PFSK-1 (cell line): ENCODE data around the gene MYO16.

Experiments used
- FOXP2 ChIP-seq: optimal IDR thresholded peaks from 2 replicates; pipeline ENCODE3; 2011; ENCODE audit warnings: borderline replicate concordance, control low read depth, inconsistent platforms; ENCODE audit not compliant: insufficient read depth; ENCODE audit errors: extremely low read length, extremely low read depth
- POLR2AphosphoS5 ChIP-seq: IDR thresholded peaks from 2 replicates; pipeline ENCODE4 v1.6.1; 2012; ENCODE audit warnings: low read depth, mild to moderate bottlenecking, control low read depth, low read length, moderate library complexity
- REST ChIP-seq, 2 experiments: IDR thresholded peaks; 2 replicates each; pipeline versions ENCODE4 v1.6.1 to v1.8.0; 2011 to 2012; ENCODE audit warnings: low read depth in 2 of 2, low read length in 2 of 2, control low read depth in 1 of 2, inconsistent platforms in 1 of 2, mild to moderate bottlenecking in 1 of 2, moderate library complexity in 1 of 2; ENCODE audit not compliant: insufficient read depth in 1 of 2
- SIN3A ChIP-seq: IDR thresholded peaks from 2 replicates; pipeline ENCODE4 v1.6.1; 2012; ENCODE audit warnings: mild to moderate bottlenecking, low read length, moderate library complexity, borderline replicate concordance; ENCODE audit not compliant: insufficient read depth
- TAF1 ChIP-seq: IDR thresholded peaks from 2 replicates; pipeline ENCODE4 v1.6.1; 2012; ENCODE audit warnings: low read length, control low read depth, borderline replicate concordance; ENCODE audit not compliant: insufficient read depth

Gene MYO16

GRCh38 chr13:108932196-108932595 is 302.8 kb downstream of the MYO16 start:
- TF ChIP-seq REST (IDR thresholded peaks at IDR 0.05; ENCODE audit: insufficient read depth in 1 of 2, low read depth in 2 of 2, low read length in 2 of 2) (no peak), POLR2AphosphoS5 (no peak), TAF1 (no peak), SIN3A (no peak), FOXP2 (no peak)

GRCh38 chr13:108933061-108933460 is 303.6 kb downstream of the MYO16 start:
- TF ChIP-seq SIN3A, result no peak
- TF ChIP-seq REST (IDR thresholded peaks at IDR 0.05; ENCODE audit: insufficient read depth in 1 of 2, low read depth in 2 of 2, low read length in 2 of 2), result no peak
- no peak for TF ChIP-seq TAF1
- TF ChIP-seq FOXP2, result no peak

GRCh38 chr13:108938155-108938554 is 308.7 kb downstream of the MYO16 start:
- TF ChIP-seq SIN3A, result no peak

DNA sequence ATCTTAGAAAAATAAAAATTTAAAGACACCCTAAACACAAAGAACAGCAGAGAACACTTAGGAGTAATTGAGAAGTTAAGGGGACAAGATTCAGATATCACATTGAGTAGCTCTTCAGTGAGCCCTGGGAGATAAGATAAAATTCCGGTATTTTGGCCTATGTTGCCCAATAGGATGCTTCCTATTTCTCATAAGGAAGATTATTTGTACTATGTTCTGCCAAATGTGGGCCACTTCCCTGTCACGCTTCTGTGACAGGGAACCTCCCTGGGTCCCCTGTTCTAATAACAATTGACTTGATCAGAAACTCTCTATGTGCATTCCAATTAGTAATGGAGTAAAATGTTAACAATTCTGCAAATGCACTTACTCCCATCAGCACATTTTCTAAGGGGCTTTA is 310.7 kb downstream of the MYO16 start:
- TF ChIP-seq FOXP2, result no peak
- no peak for TF ChIP-seq REST (IDR thresholded peaks at IDR 0.05; ENCODE audit: insufficient read depth in 1 of 2, low read depth in 2 of 2, low read length in 2 of 2)
- no peak for TF ChIP-seq POLR2AphosphoS5
- no peak for TF ChIP-seq TAF1
- no peak for TF ChIP-seq SIN3A

DNA sequence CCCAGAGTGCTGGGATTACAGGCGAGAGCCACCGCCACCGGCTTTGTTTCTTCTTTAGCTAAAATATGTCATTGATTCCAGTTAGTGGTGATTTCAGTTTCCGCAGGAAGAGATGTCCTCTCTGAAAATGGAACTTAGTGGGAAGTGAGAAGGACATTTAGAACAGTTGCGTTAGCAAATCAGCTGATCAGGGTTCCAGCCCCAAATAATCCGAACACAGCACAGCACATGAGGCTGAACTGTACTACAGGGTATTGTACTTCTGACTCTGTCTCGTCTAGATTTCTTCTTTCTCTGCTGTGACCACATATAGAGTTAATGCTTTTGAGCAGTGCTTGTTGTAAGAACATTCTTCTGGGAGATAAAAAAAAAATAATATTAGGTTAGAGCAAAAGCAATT is 314.4 kb downstream of the MYO16 start:
- TF ChIP-seq FOXP2 (no peak), POLR2AphosphoS5 (no peak)

GRCh38 chr13:108944760-108945159 is 315.3 kb downstream of the MYO16 start:
- TF ChIP-seq POLR2AphosphoS5 (no peak), SIN3A (no peak), TAF1 (no peak), REST (IDR thresholded peaks at IDR 0.05; ENCODE audit: insufficient read depth in 1 of 2, low read depth in 2 of 2, low read length in 2 of 2) (no peak)
